Endothelial cell of umbilical vein (primary cell): ENCODE results near the gene RDH13. TPM values are rescaled to one million over a fixed set of nuclear protein-coding genes. Genes with fewer than 3 reads are reported as not detected.

Experiments used
- BruUV-seq: library from RNA; stranded (reverse); fragments of 400-500 nt; replicated peaks from 2 replicates; lab custom pipeline; 2021; lab: Mats Ljungman, UMichigan
- CTCF ChIA-PET: fragments of 300-600, 350-600 bp; sonication (Branson Sonifier 250); formaldehyde crosslinking; loops from one replicate; lab custom pipeline; 2021; ENCODE audit warnings: antibody characterized with exemption, inconsistent platforms; lab: Charles Lee
- POLR2A ChIA-PET: fragments of 300-600, 350-600 bp; sonication (Branson Sonifier 250); formaldehyde crosslinking; loops from one replicate; lab custom pipeline; 2021; ENCODE audit warnings: antibody characterized with exemption, inconsistent platforms; lab: Charles Lee
- DNase-seq: peaks from one replicate; pipeline ENCODE4 v3.0.0-alpha.2; 2011; ENCODE audit warnings: low read depth, low spot score
- FAIRE-seq: peaks from 2 replicates; lab custom pipeline; 2011; peaks lifted over from hg19 to GRCh38; lab: Jason Lieb, UNC
- H2AFZ ChIP-seq: 2 replicates; pipeline ENCODE4 v1.6.0; 2012; ENCODE audit warnings: low read depth, low read length, control low read depth, inconsistent platforms
- H3K27ac ChIP-seq: 2 replicates; pipeline ENCODE4 v1.5.1; 2011; ENCODE audit warnings: low read depth, mild to moderate bottlenecking, control low read depth, low read length, moderate library complexity; ENCODE audit not compliant: insufficient read depth
- H3K27me3 ChIP-seq, 2 experiments: 2 replicates each; pipeline versions ENCODE4 v1.6.0 to v1.6.1; 2011; ENCODE audit warnings: low read length in 2 of 2, mixed read lengths in 1 of 2; ENCODE audit not compliant: control insufficient read depth in 2 of 2, insufficient read depth in 2 of 2
- H3K36me3 ChIP-seq, 2 experiments: 2 replicates in 1 of 2; 3 replicates in 1 of 2; pipeline ENCODE4 v1.5.1; 2011; ENCODE audit warnings: low read length in 2 of 2, mild to moderate bottlenecking in 1 of 2, moderate library complexity in 1 of 2; ENCODE audit not compliant: control insufficient read depth in 2 of 2, insufficient read depth in 2 of 2; ENCODE audit errors: extremely low read depth in 1 of 2
- H3K4me1 ChIP-seq: 3 replicates; pipeline ENCODE4 v1.5.1; 2011; ENCODE audit warnings: mild to moderate bottlenecking, low read length; ENCODE audit not compliant: control insufficient read depth, insufficient read depth; ENCODE audit errors: extremely low read depth
- H3K4me2 ChIP-seq: 2 replicates; pipeline ENCODE4 v1.6.1; 2011; ENCODE audit warnings: low read length, control low read depth, mixed read lengths; ENCODE audit not compliant: insufficient read depth
- H3K4me3 ChIP-seq, 3 experiments: fragments of 200-600 bp in 1 of 3; sonication (generic), shearing (Covaris generic) in 1 of 3; replicated peaks in 1 of 3; 2 replicates each; pipeline ENCODE4 v1.5.1; 2011 to 2016; ENCODE audit warnings: control low read depth in 3 of 3, low read length in 3 of 3, mild to moderate bottlenecking in 2 of 3, inconsistent platforms in 1 of 3, low read depth in 1 of 3, moderate library complexity in 1 of 3; ENCODE audit not compliant: insufficient read depth in 1 of 3
- H3K79me2 ChIP-seq: 2 replicates; pipeline ENCODE4 v1.6.0; 2012; ENCODE audit warnings: low read length, inconsistent platforms; ENCODE audit not compliant: control insufficient read depth, insufficient read depth
- H3K9ac ChIP-seq: replicated peaks from 2 replicates; pipeline ENCODE3; 2011; ENCODE audit warnings: low read length, control low read depth; ENCODE audit not compliant: insufficient read depth; ENCODE audit errors: extremely low read depth
- H3K9me1 ChIP-seq: replicated peaks from 3 replicates; pipeline ENCODE4 v1.6.0; 2011; ENCODE audit warnings: mild to moderate bottlenecking, low read length; ENCODE audit not compliant: control insufficient read depth, insufficient read depth; ENCODE audit errors: extremely low read depth
- H3K9me3 ChIP-seq: replicated peaks from 2 replicates; pipeline ENCODE4 v1.5.1; 2012; ENCODE audit warnings: low read length, inconsistent platforms; ENCODE audit not compliant: control insufficient read depth, insufficient read depth
- H4K20me1 ChIP-seq: replicated peaks from 2 replicates; pipeline ENCODE3; 2011; ENCODE audit warnings: mild to moderate bottlenecking, low read length; ENCODE audit not compliant: control insufficient read depth, insufficient read depth; ENCODE audit errors: extremely low read depth
- CTCF ChIP-seq, 2 donors: IDR thresholded peaks; 1 replicate in 1 of 2; 2 replicates in 1 of 2; pipeline ENCODE4 v1.5.1; 2011; ENCODE audit warnings: low read length in 2 of 2, mild to moderate bottlenecking in 2 of 2, moderate library complexity in 2 of 2, control low read depth in 1 of 2, inconsistent platforms in 1 of 2, low read depth in 1 of 2; ENCODE audit not compliant: insufficient read depth in 1 of 2; ENCODE audit errors: extremely low read depth in 1 of 2
- EZH2 ChIP-seq: IDR thresholded peaks from 2 replicates; pipeline ENCODE4 v1.6.1; 2012; ENCODE audit warnings: borderline replicate concordance, low read depth, mild to moderate bottlenecking, moderate library complexity, low read length, inconsistent platforms; ENCODE audit not compliant: severe bottlenecking
- FOS ChIP-seq: IDR thresholded peaks from 2 replicates; pipeline ENCODE4 v1.6.1; 2011; ENCODE audit warnings: mild to moderate bottlenecking, low read length, moderate library complexity, borderline replicate concordance; ENCODE audit not compliant: insufficient read depth
- GATA2 ChIP-seq: IDR thresholded peaks from 2 replicates; pipeline ENCODE4 v1.7.0; 2011; ENCODE audit warnings: low read depth, mild to moderate bottlenecking, moderate library complexity, mixed read lengths, low read length; ENCODE audit not compliant: insufficient read length, insufficient read depth
- JUN ChIP-seq: IDR thresholded peaks from 2 replicates; pipeline ENCODE4 v1.6.1; 2011; ENCODE audit warnings: borderline replicate concordance, low read depth; ENCODE audit not compliant: insufficient read length, insufficient read depth
- MAX ChIP-seq: IDR thresholded peaks from 2 replicates; pipeline ENCODE4 v1.6.1; 2011; ENCODE audit not compliant: insufficient read depth, insufficient read length
- MYC ChIP-seq: IDR thresholded peaks from one replicate; pipeline ENCODE4 v1.6.1; 2011; ENCODE audit warnings: mild to moderate bottlenecking, low read depth, low read length
- POLR2A ChIP-seq: IDR thresholded peaks from 2 replicates; pipeline ENCODE4 v1.6.1; 2012; ENCODE audit warnings: low read depth, mild to moderate bottlenecking, control low read depth, low read length
- POLR2AphosphoS5 ChIP-seq: IDR thresholded peaks from 2 replicates; pipeline ENCODE4 v1.6.1; 2012; ENCODE audit warnings: low read depth, mild to moderate bottlenecking, control low read depth, low read length, moderate library complexity; ENCODE audit not compliant: insufficient read depth
- dilution Hi-C: fragments of 300-500 bp; cut with MboI; formaldehyde crosslinking; loops from one replicate; pipeline ENCODE4 v1.15.0; 2019; ENCODE audit warnings: low sequenced_read_pairs; ENCODE audit not compliant: extremely low pct_ligation_motif_present
- intact Hi-C: fragments of 100-400 bp; cut with micrococcal nuclease; formaldehyde crosslinking; loops from one replicate; pipeline ENCODE4 v1.10.0; 2022
- polyA plus RNA-seq, 4 experiments: library from polyadenylated mRNA; depleted of rRNA in 3 of 4; stranded (reverse) in 3 of 4; unstranded in 1 of 4; fragments of >200 nt; gene quantifications; 2 replicates each; pipeline versions ENCODE4 v1.2.1 to v1.2.3, GENCODE V29; 2011 to 2012; ENCODE audit warnings: missing spikeins in 1 of 4
- total RNA-seq: library from RNA; stranded (reverse); gene quantifications from 2 replicates; pipeline ENCODE4 v1.2.3, GENCODE V29; 2021

The RDH13 gene
- total and polyA plus RNA-seq, 2 donors (not counting 3 experiments of a cell fraction or from before 2014, with no cell fraction given): 8.7 to 19.6 TPM

DNA sequence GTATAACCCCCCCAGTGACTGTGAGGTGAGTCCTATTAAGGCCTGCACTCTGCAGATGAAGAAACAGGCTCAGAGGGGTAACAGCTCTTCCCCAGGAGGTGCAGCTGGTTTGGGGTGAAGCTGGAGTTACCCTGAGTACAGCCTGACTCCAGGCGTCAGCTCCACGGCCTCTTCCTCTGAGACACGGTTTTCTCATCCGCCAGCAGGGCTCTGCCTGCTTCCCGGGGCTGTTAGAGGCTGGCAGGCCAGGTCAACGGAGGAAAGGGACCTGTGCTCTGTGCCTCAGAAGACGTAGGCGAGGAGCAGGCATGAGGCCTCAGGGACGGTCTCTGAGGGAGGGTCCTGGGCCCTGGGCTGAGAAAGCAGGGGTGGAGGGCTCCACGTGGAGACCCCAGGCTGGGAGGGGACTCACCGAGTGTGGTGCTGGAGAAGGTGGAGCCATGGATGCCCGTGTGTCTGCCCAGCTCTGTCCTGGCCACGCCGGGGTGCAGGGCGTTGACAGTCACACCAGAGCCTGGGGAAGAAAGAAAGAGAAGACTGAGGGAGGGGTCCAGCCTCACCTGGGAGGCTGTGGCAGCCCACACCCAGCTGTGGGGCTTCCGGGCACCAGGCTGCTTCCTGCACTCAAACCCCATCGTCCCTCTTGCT, 15.8 kb downstream of the RDH13 start:
- no peak overlapping the region for H3K9ac ChIP-seq
- dilution Hi-C loops: no loop called here
- H3K9me1 ChIP-seq: no peaks in the 10 kb centered on the region
- H3K4me3 ChIP-seq: no peak overlapping the region
- no peaks in the 10 kb centered on the region for H3K9me3 ChIP-seq
- CTCF ChIA-PET: no interaction called here
- H3K27ac ChIP-seq: no peak overlapping the region
- H2AFZ ChIP-seq: no peak overlapping the region
- peaks cover 5% of the 10 kb centered on the region for H3K4me1 ChIP-seq
- no peaks in the 10 kb centered on the region for H3K79me2 ChIP-seq
- DNase-seq (no peak), FAIRE-seq (no peak)
- BruUV-seq: no TSS peak
- intact Hi-C loops: no loop called here
- TF ChIP-seq GATA2: no peak
- no peak for TF ChIP-seq MAX
- TF ChIP-seq CTCF (IDR thresholded peaks at IDR 0.05; ENCODE audit: extremely low read depth in 1 of 2, insufficient read depth in 1 of 2, low read depth in 1 of 2, low read length in 2 of 2): no peak
- TF ChIP-seq FOS: no peak
- no peak for TF ChIP-seq POLR2A
- no peak for TF ChIP-seq JUN
- TF ChIP-seq MYC: no peak
- TF ChIP-seq EZH2: no peak
- no peak for TF ChIP-seq POLR2AphosphoS5
- POLR2A ChIA-PET: no interaction called here
- H3K4me2 ChIP-seq: no peak overlapping the region
- H3K27me3 ChIP-seq: no peaks in the 10 kb centered on the region
- peaks cover 4 to 23% of the 10 kb centered on the region in 2 experiments for H3K36me3 ChIP-seq
- H4K20me1 ChIP-seq: no peaks in the 10 kb centered on the region
